ENCODE results near the gene STIM2.

STIM2 gene

DNA sequence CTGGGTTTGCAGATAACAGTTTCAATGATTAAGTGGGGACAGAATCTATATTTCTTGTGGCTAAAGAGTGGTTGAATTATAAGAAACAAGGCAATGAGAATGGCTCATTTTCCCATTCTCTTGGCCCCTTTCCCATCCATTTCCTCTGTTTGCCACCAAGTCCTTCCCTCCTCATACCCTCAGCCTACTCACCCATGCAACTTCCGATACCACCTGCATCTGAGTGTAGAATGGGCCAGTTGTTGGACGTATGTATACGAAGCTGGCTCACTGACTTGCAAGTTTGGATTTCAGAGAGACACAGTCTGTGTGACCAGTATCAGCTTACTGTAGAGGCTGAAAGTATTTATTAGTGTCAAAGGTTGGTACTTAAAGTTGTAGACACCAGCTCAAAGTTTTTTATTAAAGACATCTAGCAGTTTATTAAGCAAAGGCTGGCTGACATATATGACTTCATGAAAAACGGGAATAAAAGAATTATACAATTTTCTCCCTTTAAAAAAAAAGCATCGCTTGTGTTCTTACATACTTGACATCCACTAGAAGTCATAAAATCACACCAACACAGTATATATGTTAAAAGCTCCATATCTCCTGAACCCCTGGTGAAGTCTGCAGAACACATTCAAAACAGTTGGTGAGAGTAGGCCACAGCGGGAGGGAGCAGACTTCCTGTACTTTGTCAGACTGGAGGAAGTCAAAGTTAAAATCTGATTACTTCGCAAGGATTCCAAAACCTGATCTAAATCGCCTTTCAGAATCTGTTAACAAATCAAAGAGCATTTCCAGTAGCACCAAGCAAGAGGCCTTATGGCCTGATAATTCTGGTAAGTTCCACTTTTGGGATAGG is 22.4 kb upstream of the STIM2 start:
- no peak for DNase-seq

DNA sequence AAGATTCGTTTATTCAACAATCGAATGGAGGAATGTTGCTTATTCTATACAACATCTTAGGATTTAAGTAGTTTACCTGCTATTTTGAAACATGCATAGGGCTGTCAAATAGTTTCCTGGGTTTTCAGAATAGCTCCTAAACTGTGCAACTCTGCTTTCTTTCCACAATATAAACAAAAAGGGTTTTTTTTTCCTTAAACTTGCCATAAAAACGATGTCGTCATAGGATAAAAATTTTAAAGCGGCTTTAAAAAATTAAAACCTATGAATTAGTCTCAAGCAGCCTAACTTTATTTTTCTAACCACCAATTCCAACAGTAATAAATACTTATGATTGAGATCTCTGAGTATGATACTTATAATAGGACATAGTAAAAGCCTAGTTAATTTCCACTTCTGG is 21.6 kb upstream of the STIM2 start:
- DNase-seq = no peak

DNA sequence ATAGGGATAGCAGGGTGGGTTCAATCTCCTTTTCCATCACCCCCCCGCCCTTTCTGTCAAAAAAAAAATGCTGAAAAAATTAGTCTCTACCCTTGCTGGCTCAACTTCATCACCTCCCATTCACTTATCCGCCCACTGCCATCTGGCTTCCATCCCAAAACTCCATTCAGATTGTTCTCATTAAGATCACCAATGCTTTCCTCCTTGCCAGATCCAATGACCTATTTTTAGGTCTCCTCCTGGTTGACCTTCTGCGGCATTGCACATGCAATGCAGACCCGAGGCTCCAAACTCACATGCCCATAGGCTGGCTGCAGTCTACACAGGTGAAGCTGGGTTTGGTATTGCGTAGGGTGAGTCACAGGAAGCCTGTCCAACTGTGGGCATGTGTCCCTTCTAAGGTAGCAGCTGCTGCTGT is 21.1 kb upstream of the STIM2 start:
- DNase-seq = no peak

DNA sequence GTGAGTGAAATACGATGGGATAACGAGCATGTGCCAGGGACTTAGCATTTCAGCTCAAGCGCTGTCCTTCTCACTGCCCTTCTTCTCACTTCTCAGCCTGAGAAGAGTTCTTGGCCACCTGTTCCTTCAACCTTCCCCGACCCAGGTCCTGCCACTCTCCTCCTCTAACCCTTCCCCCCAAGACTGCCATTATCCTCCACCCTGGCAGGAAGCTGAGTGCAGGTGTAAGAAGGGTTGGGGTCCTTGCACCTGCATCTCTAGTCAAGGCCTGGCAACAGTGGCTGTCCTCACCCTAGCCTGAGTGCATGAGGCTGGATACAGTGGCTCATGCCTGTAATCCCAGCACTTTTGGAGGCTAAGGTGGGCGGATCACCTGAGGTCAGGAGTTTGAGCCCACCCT is 19.9 kb upstream of the STIM2 start:
- DNase-seq = no peak

DNA sequence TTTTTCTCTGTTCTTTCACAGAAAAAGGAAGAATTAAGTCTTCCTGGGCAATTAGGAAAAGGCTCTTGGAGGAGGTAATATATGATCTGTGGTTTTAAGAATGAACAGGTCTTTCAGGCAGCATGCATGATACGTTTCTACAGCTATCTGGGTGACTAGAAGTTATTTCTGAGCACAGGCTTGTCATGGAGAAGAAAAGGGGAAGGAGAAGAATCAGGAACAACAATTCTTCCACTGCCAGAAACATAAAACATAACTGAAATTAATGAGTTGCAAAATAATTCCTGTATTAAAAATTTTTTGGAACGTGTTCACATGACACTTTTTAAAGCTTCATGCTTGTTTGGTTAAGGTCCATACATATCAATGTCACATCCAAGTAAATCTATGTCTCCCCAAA is 17.7 kb upstream of the STIM2 start:
- DNase-seq = no peak

- DNase-seq = no peak
Measured at GRCh38 chr4:26850528-26850927, 10.1 kb upstream of the STIM2 start.

DNA sequence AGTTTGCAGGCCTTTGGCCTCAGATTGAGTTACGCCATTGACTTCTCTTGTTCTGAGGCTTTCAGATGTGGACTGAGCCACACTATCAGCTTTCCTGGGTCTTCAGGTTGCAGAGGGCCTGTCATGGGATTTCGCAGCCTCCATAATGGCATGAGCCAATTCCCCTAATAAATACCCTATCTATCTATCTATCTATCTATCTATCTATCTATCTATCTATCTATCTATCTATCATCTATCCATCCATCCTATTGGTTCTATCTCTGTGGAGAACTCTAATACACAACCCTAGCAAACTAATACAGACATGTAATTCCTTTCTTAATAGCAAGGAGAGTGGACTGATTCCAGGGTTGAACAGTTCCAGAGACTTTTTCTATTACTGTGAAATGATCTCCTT is 9.5 kb upstream of the STIM2 start:
- no peak for DNase-seq

- no peak for DNase-seq
Measured at GRCh38 chr4:26854701-26855100, 5.9 kb upstream of the STIM2 start.

- no peak for DNase-seq
Measured at GRCh38 chr4:26856906-26857277, 3.7 kb upstream of the STIM2 start.

DNA sequence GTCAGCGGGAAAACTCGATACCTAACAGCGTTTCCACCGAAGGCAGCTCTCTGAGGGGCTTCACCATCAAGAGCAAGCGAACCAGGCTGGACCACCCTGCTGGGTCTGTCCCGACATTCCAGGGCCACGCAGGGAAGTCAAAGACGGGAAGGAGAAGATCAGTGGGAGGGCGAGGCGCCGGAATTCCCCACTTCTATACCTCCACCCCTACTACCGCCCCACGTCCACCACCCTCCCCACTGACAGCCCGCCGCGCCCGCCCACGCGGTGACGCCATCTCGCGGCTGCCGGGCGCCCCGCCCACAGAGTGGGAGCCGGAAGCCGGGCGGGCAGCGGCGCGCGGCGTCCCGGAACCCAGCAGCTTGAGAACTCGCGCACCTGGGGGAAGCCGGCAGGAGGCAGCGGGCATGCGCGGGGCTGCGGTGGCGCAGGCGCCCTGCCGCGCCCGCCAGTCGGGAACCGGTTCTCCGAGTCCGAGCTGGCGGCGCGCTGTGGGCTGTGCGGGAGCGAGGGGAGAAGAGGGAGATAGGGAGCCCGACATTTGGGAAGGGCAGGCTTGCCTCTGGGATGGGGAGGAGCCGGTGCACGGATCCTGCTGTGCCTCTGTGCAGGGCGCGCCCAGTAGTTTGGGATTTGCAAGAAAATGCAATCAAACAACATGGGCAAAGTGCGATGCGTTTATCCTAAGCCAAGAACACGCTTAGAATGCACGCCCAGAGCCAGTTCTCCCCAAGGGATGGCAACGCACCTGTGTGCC is 3.2 kb upstream of the STIM2 start:
- DNase-seq = peak; percentile 95

DNA sequence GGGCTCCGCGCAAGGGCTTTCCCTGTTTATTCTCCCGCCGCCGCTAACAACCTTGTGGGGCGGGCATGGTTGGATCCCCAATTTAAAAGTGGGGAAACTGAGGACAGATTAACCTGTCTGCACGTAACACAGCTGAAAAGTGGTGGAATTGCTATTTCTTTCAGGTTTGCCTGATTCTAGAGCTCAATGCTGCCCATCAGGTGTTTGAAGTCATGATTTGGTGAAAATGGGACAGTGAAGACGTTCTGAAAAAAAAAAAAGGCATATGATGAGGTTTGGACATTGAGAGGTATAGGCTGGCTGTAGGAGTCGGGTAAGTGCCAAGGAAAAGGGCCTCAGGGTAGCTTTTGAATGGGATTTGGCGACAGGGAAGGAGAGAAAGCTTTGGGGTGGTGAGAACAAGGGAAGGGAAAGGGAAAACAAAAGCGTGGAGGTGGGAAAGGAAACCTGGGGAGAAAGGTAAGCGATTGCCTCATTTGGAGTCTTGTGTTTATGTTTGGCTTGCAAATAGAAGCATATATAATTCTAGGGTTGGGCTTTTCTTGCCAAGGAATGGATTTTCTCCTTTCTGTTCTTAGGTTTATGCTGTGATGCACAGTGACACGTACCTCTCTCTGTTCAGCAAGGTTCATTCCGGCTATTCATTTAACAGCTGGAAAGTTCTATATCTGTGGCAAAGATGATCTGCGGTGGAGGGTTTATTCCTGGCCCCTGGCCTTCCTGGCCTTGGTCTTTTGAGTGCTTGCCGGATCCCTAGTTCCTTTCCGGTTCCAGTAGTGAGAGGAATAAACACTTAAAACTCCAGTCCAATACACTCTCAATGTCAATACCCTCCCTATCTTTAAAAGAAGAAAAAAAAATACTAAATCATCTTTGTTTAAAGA is 2.4 kb upstream of the STIM2 start:
- no peak for DNase-seq

- no peak for DNase-seq
Measured at GRCh38 chr4:26858947-26859401, 1.7 kb upstream of the STIM2 start.

GRCh38 chr4:26859762-26860156 is 882 bp upstream of the STIM2 start:
- no peak for DNase-seq

DNA sequence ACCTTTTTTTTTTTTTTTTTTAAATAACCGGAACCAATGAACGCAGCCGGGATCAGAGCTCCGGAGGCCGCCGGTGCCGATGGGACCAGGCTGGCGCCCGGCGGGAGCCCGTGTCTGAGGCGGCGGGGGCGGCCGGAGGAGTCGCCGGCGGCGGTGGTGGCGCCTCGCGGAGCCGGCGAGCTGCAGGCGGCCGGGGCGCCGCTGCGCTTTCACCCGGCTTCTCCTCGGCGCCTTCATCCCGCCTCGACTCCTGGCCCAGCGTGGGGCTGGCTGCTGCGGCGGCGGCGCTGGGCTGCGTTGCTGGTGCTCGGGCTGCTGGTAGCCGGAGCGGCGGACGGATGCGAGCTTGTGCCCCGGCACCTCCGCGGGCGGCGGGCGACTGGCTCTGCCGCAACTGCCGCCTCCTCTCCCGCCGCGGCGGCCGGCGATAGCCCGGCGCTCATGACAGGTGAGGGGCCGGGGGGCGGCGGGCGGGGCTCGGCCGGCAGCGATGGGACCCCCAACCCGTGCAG is 337 bp downstream of the STIM2 start:
- DNase-seq = peak; percentile 57

DNA sequence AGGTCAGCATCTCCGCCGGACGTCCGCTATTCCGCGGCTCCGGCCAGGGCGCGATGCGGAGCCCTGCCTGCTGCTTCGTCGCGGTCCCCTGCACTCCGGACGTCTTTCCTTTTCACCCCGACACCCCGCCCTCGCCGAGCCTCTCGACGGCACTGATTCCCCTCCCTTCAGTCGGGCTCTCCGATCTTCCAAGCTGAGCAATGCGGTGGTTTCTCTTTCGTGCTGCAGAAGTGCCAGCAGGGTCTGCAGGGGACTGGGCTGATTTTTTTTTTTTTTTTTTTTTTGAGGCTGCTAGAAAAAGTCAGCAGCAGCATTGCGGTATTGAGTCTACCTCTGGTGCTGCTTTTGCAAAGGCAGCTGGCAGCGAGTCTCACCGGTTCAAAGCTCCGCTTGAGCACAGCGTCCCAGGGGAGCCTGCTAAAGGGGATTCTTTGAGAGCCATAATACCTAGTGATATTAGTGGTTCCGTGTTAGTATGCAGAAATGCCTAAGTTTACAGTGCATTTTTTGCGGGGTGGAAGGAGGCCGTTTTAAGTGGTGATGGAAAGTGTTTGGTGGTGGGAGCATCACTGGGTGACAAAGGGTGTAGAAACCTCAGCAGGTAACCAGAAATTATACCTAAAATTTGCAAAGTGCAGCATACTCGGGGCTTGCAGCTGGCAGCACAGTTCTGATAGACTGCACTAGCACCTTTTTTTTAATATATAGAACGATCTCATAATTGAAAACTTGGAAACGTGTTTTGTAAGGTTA is 969 bp downstream of the STIM2 start:
- DNase-seq = peak; percentile 80

GRCh38 chr4:26862381-26862915 is 1.8 kb downstream of the STIM2 start:
- DNase-seq = no peak

DNA sequence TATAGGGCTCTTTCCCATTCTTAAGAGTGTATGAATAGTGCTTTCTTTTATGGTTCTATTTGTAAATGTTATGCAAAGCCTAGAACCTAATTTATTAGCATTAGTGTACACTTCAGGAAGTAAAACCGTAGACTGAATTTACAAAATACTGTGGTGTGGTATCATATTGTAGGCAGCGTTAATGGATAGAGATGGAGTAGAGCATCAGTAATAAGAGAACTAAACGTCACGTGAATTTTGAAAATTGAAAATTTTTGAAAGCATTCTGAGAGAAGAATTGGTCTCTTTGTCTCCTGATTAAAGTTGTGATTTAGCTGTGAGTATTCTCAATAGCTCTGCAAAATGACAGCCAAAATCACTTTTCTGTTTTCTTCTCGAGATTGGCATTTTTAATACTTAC is 2.9 kb downstream of the STIM2 start:
- no peak for DNase-seq

DNA sequence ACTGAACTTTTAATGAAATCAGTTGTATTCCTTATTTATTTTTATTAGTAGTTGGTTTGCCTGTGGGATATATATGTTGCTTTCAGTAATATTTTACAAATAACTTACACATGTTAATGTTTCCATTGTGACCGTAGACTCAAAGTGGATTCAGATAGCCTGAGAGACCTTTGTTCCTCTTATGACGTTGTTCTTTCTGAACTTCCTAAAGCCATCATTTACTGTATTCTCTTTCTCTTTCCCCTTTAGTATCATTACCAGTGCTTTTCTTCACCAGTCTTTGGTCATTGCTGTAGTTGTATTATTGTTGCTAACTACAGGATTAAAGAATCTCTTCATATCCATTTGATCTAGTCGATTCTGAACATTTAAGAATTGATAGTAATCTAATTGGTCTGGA is 4.3 kb downstream of the STIM2 start:
- no peak for DNase-seq

- no peak for DNase-seq
Measured at GRCh38 chr4:26866203-26866602, 5.6 kb downstream of the STIM2 start.

GRCh38 chr4:26866781-26867180 is 6.1 kb downstream of the STIM2 start:
- DNase-seq = peak; percentile 51

DNA sequence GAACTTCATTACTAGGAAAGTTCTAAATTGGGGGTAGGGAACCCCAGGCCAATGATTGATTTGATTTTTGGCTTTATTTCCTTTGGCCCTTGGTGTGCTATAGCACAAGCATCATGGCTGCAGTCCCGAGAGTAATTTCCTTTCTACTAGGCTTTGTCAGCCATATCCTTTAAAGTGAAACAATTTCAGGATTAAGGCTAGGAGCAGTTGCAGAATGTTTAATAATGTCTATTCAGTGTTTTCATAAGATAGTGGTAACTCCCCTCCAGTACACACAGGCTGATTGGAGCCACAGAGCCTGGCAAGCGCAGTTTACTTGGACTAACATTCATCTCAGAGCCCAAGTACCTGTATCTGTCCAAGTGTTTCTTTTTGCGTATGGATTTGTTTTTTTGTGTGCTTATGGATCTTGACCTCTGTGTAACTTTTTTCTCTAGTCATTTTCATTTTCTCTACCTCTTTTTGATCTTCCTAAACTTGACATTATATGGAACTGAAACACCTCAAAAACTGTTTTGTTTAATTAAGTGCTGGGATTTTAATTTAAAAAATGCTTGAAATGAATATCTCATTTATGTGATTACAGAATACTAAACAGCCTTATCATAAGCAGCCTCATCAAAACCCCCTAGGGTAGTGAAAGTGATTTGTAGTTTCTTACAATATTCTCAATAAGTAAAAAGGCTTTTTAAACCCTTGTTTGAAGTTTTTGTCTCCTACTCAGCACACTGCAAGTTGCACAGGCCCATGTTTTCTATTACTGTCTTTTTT is 7.5 kb downstream of the STIM2 start:
- no peak for DNase-seq

All from CD4-positive, alpha-beta T cell treated with Interleukin-10 for 1 hour (primary cell).